GM21786 (cell line): ENCODE results near the gene MMP2.

ENCODE experiments used
- ATAC-seq: cut with Tn5 transposase; IDR thresholded peaks from one replicate; pipeline ENCODE4 v1.9.1; 2021; ENCODE audit not compliant: unreplicated experiment

The MMP2 gene

DNA sequence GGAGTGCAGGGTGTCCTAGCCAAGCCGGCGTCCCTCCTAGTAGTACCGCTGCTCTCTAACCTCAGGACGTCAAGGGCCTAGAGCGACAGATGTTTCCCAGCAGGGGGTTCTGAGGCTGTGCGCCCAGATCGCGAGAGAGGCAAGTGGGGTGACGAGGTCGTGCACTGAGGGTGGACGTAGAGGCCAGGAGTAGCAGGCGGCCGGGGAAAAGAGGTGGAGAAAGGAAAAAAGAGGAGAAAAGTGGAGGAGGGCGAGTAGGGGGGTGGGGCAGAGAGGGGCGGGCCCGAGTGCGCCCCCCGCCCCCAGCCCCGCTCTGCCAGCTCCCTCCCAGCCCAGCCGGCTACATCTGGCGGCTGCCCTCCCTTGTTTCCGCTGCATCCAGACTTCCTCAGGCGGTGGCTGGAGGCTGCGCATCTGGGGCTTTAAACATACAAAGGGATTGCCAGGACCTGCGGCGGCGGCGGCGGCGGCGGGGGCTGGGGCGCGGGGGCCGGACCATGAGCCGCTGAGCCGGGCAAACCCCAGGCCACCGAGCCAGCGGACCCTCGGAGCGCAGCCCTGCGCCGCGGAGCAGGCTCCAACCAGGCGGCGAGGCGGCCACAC lies at the start of gene MMP2:
MMP2 (plus strand) TSS at position 372 of the 603 bp plus-strand sequence. CDS start 282 bp downstream, outside the sequence.
- no peak for ATAC-seq

DNA sequence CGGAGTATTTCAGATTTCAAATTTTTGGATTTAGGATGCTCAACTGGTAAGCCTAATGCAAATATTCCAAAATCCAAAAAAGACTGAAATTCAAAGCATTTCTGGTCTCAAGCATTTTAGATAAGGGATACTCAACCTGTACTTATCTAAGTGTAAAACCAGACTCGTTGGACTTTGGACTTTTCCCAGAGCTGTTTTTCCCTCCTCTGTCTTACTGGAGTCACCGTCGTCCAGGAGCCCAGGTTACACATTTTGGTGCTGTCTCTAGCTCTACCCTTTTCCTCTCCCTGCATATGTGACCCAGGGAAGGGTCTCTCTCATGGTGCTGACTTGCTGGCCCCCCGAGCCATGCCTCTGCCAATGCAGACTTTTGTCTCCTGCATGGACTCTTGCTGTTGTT lies 46.0 kb upstream of the MMP2 start:
- no peak for ATAC-seq

DNA sequence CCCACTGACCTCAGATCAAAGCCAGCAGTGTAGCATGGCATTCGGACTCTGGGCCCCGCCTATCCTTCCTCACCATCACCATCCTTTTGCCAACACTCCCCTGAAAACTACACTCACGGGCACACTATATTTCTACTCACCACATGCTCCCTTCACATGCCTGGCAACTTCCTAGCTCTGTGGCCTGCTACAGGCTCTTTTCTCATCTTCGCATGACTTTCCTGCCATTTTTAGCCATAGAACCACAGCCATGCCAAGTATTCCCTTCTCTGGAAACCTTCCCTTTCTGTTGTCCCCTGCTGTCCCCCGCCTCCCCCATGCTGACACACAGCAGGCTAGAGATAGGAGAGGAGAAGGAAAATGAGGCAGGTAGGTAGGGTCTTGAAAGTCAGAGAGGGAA lies 45.5 kb upstream of the MMP2 start:
- ATAC-seq: no peak

DNA sequence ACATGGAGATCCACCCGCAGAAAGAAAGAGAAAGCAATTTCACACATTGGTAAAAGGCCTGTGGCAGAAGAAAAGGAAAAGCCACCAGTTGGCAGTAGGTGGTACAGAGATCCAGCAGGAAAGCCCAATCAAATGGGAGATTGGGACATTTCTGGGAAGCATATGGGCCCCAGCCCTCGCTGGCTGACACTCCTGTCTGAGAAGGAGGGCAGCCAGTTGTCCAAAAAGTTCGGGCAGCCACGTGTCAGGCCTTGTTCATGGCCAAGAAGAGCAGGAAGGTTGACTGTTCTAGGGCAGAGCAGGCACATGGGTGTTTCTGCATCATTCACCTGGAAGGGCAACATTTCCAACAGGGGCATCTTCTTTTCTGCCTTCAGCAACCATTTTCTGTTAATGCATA lies 45.0 kb upstream of the MMP2 start:
- ATAC-seq: no peak

DNA sequence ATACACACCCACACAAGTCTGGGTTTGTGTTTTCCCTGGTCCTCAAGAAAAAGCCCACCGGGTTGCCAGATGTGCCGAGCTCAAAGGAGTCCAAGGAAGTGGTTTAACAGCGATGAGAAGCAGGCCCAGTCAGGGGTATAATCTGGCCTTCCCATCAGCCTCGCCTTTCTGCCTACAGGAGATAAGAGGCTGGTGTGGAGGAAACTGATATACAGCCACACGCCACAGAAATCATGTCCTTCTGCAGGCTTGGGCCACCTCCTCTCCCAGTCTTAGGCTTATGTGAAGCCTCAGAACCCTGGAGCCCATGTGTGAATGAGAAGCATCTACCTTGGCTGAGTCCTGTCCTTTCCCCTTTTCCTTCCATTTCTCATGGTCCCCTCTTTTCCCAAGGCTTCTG lies 43.6 kb upstream of the MMP2 start:
- ATAC-seq: no peak

DNA sequence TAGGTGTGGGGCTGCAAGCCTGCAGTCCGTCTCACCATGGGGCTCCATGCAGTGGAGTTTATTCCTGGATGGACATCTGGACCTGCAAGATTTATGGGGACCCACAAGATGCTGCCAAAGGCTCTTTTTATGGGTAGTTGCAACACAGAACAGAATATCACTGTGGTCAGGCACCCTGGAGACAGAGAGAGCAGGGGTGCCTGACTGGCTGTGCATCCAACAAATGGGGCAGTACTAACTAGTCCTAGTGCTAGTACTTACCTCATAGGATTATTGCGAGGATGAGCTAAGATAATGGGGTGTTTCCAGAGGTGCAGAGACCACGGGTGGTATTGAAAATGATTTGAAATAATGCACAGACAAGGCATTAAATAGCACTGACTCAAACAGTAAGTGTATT lies 42.4 kb upstream of the MMP2 start:
- no peak for ATAC-seq

DNA sequence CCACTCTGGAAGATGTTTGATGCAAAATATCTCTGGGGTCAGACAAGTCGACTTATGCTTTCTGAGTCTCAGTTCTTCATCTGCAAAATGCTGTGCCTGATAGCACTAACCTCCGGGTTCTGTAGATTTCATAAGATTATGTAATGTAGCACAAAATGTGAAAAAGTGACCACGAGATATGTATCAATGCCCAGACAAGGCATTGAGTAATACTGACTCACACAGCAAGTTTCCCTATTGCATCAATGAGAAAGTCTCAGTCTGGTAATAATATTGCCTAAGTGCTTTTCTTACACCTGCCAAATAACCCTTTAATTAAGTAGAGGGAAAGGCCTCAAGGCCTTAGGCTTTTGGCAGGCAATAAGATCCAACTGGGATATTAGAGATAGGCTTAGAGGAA lies 41.4 kb upstream of the MMP2 start:
- ATAC-seq: no peak

DNA sequence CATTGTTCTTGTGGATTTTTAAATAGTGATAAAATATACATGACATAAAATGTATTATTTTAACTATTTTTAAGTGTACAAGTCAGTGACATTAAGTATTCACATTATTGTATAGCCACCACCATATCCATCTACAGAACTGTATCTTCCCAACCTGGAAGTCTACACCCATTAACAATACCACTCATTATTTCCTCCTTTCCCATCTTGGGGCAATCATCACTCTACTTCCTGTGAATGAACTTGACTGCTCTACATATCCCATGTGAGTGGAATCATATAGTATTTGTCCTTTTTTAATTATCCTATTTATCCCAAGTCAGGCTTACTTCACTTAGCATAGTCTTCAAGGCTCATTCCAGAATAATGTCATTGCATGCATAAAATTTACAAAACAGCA lies 40.7 kb upstream of the MMP2 start:
- ATAC-seq: no peak

DNA sequence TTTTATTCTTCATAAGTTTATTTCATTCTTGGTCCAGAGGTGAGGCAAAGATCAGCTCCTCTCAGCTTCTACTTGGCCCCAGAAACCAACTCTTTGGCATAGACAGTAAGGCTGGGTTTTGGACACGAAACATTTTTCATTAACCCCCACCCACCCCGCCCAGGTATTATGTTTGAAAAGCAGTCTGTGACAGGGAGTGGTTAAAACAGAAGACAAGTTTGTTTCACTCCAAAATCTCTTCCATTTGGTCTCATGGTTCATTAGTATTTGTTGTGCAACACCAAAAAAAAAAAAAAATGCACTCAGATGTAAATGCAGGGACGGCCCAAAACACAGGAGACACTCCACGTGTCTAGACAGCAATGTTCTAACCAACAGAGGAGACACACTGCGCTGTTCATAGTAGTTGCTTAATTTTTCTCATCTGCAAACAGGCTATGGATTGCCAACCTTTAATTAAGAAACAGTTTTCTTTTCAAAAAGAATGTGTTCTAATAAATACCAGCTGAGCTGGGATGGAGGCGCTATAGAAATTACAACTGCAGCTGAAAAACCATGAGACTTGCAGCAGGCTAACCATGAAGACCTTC lies 39.8 kb upstream of the MMP2 start:
- no peak for ATAC-seq

DNA sequence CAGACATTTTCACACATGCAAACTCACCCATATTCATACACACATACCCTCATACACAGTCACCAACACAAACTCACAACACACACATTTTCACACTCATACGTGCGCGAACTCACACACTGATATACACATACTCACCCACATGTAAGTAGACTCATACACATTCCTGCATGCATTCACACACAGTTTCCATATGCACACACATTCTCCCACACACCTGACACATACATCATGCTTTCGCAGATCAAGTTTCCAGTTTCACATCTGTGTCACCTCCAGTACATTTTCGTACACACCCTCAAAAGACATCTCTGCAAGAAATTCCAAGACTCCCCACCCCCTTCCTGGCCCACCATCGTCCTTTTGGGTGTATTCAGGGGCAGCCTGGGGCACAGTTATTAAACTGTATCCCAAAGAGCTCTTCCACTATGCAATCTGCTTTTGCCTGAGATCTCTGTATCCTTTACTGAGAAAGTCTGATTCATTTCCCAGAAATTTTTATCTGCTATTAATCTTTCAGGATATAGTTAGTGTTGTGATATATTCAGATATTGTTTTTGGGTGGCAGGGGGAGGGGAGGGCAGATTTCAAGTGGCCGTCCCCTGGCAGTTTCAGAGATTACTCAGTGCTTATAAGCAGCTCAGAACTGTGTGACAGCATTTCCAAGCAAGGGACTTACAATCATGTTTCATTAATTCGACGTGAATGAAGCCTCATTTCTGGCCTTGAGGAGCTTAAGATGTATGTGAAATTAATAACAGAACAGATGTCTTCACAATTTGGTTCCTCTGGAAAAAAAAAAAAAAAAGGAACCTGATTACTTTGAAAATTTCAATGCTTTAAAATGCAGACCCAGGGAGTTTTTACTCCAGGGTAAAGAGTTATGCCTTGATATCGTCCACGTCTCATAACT lies 35.3 kb upstream of the MMP2 start:
- no peak for ATAC-seq

DNA sequence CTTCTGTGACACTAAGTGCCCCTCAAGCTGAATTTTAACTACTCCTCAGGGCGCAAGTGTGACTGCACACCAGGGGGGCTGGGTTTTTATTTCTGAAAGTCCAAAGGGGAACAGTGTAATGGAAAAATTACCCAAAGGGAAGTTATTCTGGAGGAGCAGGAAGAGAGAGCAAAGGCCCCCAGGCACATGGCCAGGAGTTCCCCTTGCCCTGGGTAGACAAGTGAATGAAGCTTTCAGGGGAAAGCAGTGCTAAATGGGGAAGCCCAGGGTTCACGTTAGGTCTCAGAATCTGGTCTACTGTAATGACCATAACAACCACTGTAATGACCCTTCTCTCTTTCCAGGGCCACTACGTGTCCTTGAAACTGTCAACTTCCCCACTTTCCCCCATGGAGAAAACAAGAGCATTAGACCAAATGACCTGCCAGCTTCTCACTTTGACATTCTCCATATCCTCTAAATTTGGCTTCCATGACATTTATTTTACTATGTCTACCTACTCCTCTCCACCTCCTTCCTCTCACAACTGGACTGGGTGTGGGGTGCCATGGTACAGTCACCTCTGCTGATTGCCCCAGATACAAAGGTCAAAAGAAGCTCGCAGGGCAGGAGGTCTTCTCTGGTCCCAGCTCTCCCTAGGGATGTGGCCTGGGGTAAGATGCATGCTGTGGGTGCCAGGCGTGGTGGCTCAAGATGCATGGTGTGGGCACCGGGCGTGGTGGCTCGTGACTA lies 34.1 kb upstream of the MMP2 start:
- peak; percentile 82 for ATAC-seq

DNA sequence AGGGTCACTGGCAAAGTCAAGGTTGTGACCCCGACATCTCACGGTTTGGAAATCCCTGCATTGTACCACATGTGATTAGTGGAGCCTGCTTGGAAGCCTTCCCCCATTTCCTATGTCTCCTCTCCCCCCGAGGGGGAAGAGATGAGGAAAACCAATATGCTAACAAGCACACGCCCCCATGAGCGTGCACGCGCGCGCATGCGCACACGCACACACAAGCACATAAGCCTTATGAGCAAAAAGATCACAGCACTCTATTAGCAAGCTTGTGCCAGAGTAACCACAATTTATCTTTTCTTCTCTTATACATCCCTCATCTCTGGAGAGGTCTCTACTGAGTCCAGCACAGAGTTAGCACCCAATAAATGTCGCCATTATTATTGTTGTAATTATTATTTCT lies 31.8 kb upstream of the MMP2 start:
- no peak for ATAC-seq

DNA sequence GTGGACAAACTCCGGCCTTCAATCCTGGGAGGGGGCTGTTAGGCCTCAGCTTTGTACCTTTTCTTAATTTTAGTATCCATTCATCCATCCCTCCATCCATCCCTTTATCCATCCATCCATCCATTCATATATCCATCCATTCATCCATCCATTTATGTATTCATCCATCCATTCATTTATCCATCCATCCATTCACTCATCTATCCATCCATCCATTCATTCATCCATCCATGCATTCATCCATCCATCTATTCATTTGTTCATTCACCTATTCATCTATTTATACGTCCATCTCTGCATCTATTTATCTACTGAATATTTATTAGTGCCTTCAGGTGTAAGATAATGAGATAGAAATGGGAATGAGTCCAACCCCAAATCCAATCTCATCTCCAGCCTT lies 26.0 kb upstream of the MMP2 start:
- no peak for ATAC-seq

DNA sequence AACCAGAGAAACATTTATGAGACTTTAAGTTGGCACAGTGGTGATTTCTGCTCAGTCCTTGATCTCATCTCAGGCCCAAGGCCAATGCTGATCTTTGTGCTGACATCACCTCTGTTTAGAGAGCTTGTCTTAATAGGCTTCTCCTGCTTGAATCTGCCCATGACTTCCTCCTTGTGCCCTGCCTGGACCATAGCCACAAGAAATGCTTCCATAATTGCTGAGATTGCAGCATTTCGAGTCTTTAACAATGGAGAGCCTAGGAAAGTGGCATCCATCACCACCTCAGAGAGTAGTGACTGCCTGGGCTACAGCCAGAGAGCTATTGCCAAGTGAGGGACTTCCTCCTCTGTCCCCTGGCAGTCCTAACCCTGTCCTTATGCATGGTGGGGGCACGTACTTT lies 25.1 kb upstream of the MMP2 start:
- ATAC-seq: no peak

DNA sequence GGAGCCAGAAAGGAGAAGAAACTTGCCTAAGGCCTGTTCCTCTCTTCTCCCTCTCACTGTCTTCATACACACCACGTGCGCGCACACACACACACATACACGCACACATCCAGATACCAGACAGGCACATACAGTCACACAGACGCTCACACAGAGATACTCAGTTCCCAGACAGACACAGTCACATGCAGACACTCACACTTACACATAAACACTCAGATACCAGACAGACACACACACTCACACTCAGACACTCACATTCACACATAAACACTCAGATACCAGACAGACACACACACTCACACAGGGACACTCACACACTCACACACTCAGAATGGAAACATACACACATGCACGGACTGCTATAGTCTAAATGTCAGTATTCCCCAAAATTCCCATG lies 24.1 kb upstream of the MMP2 start:
- no peak for ATAC-seq

DNA sequence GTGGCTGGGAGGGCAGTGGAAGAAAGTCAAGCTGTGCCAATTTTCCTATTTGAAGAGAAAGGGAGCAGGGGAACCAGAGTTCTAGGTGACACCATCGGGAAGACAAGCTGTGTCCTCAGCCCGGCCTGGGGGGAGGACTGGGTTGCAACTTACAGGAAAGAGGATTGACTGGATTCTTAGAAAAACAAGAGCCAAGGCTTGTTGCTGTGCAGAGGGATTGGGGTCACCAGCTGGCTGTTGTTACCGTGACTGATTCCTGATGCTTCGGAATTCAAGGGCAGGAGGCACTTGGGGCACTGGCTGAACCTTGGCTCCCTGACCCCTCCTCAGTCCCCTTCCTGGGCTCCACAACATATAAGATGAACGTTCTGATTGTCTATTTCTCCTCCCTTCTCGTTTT lies 16.8 kb upstream of the MMP2 start:
- ATAC-seq: no peak

DNA sequence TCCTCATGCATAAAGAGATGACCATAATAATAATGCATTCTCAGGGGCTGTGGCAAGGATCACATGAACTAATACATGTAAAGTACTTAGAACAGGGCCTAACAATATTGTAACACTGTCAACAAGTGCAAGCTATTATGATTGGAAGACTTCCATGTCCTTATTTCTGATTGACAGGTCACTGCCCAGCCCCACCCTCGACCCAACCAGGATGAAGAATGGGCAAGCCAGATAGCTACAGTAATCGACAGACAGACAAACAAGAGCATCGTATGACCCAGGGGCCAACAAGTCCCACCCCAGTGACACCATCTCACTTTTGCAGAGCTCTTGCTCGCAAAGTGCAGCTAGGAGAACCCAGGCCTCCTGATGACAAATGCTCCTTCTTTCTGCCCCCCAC lies 14.6 kb upstream of the MMP2 start:
- no peak for ATAC-seq

DNA sequence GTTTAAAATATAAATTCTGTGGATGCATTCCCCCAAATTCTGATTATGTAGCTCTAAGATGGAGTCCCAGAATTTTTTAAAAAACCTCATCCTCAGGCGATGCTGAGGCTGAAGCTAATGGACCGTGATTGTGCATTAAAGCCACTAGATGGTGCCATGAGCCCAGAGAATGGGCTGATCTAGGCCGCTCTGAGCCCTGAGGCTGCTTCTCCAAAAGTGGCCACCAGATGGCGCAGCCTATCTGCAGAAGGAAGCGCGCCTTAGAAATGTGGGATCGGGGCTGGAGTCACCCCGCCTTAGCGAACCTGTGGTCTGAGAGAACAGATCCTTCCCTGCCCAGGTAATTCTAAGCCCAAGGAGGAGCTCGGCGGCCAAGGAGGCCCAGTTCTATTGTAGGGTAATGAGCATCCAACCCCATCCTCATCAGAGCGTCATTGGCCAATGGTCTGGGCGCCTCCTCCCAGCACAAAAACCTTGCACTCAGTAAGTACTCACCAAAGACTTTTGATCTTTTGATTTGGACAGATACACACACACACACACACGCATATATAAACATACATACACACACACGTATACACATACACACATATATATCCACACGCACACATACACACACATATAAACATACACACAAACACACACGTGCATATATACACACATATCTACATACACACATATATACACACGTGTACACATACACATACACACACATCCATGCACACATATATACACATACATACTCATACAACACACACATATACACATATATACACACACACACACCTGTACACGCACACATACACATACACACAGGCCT lies 13.7 kb upstream of the MMP2 start:
- ATAC-seq: peak; percentile 94

DNA sequence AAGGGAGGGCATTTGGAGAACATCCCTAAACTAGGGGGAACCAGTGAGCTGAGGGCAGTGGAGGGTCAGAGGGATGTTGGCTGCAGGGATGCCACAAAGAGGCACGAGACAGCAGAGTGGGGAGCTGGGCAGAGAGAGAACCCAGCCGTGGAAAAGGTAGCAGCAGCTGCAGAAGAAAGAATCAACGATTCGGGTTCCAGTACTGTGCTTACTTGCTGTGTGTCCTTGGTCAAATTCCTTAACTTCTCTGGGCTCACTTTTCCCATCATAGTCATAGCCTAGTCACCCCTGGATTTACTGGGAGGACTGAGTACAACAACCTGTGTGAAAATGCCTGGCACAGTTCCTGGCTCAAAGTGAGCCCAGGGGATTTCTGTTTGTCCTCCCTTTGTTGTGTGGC lies 12.8 kb upstream of the MMP2 start:
- no peak for ATAC-seq

DNA sequence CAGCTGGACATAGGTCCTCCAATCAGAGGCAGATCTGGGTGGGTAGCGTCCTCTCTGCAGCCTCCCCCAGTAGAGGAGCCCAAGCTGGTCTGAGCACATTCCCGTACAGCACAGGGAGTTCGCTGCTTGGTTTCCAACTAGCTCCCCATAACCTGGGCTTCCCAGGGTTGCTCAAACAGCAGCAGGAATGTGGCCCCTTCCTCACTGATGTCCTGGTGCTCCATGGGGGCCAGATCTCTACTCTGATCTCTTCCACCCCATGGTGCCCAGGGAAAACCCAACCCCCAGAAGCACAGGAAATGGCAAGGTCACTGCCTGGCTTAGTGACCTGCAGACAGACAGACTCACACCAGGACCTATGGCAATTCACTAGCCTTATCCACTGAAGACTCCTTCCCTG lies 11.1 kb upstream of the MMP2 start:
- ATAC-seq: no peak
